Non-pigmented ciliary epithelial cell (primary cell): ENCODE results near the gene CAMTA1.

Experiments used
- DNase-seq: peaks from one replicate; pipeline ENCODE4 v3.0.0-alpha.2; 2010; ENCODE audit warnings: low read depth

CAMTA1 gene

DNA sequence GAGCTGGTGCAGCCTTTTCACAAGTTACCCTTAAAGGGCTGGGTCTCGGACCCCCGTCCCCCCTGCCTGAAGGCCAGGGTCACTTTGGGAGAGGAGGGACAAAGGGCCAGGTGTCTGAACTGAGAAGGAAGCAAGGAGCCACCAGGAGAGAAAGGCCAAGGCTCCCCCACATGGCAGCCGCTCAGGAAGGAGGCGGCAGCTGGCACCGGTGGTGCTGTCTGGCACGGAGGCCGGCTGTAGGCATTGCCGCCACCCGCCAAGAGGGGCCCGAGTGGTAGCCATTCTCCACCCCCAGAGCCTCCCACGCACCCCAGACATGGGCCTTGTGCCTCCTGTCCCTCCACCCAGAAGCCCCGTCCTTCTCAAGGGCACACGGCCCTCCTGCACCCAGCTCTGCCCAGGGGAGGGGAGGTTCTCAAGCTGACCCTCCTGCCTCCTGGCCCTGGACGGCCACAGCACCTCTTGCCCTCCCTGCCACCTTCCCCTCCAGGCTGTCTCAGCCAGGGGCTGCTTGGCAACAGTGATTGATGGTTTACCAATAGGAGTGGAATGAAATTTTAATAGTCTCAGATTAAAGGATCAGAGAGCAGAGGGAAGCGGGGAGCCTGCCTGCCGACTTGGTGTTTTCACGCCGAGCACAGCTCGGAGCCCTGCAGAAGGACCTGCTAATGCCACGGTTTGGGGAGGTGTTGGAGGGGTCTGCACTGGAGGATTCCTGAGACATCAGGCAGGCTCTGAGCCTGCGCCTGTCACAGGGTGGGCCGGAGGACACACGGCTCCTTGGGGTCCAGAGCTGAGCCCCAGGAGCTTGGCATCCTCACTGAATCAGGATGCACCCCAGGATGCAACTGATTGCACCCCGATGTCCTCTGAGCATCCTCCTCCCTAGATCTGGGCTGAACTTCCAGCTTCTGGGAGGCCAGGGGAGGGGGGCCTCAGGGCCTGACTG is 773.9 kb downstream of the CAMTA1 start:
- DNase-seq: no peak

DNA sequence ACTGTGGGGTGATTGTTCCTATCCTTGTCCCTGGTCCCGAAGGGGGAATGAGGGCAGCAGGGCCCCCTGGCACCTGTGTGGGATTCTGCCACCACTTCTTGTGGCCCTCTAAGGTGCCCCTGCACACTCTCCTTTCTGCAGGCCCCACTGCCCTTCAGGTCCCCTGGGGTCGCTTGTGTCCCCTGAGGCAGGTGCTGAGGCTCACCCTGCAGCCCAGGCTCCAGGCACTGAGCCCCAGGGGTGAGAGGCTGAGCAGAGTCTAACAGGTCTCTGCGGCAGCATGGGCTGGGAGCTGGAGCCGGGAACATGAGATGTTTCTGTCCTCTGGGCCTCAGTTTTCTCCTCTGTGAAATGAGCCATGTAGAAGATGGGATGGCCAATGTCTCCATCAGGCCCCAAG is 774.9 kb downstream of the CAMTA1 start:
- no peak for DNase-seq

DNA sequence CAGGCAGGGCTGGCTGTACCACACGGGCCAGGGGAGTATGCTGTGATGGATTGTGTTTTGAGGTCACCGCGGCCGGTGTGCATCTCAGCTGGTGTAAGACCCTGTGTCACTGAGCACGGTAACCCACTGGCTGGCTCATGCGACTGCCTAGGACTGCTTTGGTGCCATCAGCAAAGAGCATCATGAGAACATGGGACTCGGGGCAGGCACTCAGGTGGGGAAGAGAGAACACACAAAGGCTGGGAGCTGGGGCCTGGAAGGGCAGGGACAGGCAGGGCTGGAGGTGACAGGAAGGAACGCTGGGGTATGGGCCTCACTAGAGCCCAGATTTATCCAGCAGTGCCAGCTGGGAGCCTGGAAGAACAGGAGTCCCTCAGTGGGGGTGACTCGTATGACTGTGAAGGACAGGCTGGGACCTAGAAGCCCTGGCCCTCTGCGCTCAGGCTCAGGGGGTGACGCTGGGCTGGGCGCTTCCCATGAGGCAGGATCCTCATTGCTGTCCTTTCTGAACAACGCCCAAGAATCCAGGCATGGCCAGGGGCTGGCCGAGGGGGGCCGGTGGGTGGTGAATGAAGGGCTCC is 775.4 kb downstream of the CAMTA1 start:
- DNase-seq: no peak

DNA sequence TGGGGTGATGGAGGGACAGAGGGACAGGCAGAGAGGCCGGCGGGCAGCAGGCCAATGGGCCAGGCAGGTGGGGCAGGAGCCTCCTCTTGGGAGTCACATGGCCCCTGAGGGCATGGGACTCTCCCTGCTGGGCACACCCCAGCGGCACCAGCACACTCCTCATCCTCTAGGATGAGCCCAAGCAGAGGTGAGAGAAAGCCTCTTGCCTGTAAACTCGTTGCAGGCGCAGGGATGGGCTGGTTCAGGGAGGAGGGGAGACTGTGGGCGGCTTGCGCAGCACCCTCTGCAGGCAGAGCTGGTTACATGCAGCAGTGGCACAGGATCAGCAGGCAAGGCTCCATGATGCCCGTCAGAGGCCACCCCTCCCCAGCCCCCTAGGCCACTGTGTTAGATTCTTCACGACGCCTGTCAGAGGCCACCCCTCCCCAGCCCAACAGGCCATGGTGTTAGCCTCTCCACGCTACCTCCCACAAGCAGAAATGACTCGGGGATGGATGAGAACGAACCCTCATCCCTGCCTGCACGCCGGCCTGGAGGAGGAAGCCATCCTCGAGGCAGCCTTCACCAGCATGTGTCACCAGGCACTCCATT is 776.2 kb downstream of the CAMTA1 start:
- no peak for DNase-seq

DNA sequence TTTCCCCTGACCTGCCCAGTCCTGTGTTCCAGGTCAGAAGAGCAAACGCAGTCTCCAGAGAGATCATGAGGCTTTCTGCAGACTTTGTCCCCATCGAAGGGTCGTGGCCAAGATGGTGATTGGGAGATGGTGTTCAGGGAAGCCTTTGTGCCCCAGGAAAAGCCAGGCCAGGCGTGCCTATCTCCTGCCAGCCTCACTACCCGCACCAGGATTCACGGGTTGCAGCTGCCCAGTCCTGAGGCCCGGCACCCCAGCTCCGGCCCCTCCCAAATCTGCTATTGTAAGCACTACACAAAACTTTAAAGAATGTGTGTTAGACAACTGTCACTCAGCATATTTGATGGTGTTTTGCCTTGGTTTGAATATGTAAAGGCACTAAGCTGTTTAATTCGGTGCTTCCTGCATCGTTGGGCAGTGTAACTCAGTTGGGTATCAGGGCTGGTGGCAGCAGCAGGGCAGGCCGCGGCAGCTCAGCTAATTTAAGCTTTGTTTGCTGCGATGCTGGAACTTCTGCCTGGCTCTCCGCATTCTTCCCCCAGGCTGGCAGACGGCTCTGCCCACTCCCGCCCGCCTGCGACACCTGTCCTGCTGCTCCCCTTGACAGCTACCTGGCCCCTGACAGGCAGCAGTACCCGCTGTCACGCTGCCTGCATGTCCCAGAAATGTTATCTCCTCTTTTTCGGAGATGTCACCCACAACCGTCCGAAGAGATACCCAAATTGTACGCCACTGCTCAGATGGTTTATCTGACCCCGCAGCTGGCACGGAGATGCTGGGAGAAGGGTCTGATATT is 776.9 kb downstream of the CAMTA1 start:
- no peak for DNase-seq

DNA sequence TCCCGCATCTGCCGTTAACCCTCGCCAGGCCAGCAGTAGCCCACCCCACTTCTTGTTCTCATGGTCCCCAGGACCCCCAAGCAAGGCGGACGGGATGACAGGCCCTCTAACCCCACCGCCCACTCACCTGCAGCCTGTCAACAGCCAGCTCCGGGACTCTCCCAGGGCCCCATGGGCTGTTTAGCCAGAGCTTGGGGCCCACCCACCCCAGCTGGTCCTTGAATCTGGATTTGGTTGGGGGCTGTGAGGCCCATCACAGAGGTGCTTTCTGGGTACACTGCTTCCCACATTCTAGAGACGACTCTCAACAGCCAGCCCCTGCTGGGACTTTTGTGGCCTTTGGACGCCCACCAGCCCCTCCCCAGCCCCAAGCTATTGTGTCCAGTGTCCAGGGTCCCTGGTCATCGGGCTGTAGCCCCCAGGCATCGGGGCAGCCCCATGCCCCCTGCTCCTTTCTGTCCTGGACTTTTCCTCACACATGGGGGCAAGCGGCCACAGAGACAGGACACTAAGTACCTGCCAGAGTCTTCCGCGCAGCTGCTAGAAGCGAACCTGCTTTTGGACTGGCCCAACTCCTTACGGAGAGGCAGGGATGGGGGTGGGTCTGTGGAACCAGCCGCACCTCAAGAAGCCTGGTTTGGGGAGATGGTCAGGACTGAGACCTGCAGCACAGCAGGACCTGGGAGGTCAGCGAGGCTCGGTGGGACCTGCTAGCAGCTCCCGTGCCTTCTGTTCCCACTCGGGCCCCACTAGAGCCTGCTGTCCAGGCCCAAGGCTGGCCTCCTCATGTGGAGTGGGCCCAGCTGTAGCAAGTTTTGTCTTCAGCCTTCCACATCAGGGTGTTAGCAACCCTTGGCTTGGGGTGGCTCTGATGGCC is 777.7 kb downstream of the CAMTA1 start:
- DNase-seq: no peak

DNA sequence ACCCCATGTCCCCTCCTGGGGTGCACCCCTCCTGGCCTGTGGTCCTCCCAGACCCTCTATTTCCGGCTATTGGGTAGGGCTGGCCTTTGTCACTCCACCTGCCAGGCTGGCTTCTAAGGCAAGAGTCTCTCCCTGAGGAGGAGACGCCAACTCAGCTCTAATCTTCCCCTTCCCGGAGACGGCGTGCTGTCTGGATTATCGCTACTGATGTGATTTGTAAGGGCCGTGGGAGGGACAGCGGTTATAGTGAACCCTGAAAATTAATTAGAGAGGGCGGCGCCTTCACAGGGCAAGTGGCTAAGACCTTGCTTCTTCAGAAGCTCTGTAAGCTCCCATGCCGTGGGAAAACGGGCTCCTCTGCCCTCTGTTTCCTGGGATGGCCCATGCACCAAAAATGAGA is 778.9 kb downstream of the CAMTA1 start:
- no peak for DNase-seq

DNA sequence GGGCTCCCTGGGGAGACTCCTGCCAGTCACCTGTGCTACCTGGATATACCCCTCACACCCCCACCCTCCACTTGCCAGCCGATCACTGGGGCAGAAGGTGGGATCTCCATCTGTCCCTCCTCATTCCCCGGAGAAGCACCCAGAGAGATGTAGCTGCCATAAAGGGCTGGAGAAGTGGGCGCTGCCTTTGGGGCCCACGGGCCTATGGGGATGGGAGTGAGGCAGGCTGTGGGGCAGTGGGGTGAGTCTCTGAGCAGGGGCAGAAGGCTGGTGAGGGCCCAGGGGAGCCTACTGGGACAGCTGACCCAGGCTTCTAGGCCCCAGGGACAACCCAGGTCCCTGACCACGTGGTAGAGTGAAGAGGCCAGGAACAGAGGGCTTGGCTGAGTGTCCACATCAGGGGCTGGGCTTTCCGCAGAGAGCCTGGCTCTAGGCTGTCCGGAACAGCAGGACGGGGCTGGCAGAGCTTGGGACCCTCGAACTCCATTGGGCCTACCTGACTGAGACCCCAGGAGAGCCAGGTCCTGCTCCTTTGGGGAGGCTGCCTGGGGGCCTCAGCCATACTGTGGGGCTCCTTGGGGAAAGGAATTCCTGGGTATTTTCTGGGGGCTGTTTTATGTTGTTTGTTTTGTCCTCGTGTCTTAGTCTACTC is 780.0 kb downstream of the CAMTA1 start:
- DNase-seq: no peak

DNA sequence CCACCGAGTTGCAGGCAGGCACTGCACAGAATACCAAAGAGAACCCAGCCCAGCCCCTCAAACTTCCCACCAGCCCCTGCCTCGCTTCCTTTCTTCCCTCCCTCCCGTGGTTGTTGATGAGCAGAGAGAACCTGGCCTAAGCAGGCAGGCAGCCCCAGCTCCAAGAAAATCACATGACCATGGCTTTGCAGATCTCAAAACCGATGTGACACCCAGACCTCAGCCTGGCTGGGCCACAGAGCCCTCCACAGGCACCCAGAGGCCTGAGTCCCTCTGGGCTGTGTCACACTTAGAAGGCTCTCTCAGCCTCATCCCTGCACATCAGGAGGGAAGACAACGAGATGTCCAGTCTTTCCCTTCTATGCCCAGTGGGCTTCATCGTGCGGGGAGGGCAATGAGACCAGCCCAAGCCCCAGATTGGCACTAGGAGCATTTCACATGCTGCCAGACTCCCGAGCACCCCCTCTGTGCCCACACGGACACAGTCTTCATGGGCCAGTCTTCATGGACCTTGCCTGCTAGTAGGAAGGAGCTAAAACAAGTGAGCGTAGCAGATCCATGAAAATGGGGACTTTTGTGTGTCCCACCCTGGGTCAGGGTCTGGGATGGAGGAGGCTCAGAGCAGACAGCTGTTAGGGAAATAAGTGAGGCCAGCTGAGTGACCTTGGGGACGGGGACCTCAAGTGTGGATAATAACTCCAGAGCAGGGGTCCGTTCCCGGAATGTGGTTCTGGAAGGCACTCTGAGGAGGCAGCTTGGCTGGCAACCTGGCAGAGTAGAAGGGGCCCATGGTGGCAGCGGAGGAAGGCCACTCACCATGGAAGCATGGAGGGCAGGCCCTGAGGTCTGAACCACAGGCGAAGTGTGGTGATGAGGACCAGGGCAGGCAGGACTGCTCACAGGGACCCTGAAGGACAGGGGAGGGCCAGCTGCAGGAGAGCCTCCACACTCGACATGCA is 781.4 kb downstream of the CAMTA1 start:
- no peak for DNase-seq

DNA sequence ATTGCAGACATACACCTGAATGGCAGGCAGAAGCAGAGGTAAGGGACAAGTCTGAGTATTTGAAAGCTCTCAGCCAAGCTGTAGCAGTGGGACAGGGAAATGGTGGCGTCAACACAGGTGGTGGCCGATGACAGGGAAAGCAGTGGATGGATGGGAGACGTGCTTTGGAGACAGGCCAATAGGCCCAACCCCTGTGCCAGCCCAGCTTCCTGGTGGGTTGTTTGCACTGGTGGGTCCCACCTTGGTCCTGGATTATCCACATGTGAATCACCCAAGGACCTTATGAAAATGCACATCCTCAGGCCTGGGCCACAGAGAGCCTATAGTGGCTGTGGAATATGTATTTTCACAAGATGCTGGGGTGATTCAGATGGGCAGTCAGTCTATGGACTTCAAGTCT is 782.1 kb downstream of the CAMTA1 start:
- no peak for DNase-seq

DNA sequence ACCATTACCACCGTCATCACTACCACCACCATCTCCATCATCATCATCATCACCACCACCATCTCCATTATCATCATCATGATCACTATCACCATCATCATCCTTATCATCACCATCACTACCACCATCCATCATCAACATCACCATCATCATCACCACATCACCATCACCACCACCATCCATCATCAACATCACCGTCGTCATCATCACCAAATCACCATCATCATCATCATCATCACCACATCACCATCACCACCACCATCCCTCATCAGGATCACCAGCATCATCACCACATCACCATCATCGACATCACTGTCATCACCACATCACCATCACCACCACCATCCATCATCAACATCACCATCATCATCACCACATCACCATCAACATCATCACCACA is 782.8 kb downstream of the CAMTA1 start:
- no peak for DNase-seq

DNA sequence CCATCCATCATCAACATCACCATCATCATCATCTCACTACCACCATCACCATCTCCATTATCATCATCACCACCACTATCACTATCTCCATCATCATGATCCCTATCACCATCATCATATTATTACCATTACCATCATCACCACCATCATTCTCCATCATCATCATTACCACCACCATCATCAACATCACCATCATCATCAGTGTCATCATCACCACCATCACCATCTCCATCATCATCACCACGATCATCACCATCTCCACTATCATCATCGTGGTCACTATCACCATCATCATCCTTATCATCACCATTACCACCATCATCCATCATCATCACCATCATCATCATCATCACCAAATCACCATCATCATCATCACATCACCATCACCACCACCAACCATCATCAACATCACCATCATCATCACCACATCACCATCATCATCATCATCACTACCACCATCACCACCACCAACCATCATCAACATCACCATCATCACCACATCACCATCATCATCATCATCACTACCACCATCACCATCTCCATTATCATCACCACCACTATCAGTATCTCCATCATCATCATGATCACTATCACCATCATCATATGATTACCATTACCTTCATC is 783.8 kb downstream of the CAMTA1 start:
- no peak for DNase-seq

DNA sequence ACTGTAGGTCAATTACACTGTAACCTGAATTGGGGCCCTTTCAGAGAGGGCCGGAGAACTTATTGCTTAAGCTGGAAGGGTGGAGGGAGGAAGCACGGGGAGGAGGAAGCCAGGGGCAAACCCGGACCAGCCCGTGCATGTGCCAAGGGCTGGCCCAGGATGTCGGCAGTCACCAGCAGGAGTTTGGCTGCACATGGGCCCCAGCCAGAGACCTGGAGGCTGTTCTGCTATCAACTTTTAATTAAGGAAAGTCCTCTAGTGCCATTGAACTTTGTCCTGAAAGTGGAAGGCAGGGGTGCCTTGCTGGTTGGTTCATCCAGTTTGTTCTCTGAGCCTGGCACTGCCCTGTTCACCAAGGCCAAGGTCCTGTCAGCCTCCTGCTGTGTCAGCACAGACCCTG is 785.1 kb downstream of the CAMTA1 start:
- no peak for DNase-seq

DNA sequence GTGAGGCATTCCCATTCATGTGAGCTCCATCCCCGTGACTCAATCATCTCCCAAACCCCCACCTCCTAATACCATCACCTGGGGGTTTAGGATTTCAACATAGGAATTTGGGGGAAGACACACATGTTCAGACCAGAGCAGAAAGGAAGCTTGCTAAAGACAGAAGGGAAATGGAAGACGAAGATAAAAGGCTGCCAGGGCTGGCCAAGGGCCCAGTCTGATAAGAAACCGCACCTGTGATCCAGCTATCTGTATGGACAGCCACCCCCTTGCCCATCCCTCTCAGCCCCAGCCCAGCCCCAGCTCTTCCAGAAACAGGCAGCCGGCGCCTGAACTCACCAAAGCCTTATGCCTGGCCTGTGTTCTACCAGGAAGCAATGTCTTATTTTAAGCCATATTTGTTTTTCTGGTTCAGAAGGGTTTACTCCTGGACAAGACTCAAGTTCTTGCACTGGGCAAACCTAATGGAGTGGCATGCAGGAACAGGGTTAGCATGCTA is 787.4 kb downstream of the CAMTA1 start:
- no peak for DNase-seq

DNA sequence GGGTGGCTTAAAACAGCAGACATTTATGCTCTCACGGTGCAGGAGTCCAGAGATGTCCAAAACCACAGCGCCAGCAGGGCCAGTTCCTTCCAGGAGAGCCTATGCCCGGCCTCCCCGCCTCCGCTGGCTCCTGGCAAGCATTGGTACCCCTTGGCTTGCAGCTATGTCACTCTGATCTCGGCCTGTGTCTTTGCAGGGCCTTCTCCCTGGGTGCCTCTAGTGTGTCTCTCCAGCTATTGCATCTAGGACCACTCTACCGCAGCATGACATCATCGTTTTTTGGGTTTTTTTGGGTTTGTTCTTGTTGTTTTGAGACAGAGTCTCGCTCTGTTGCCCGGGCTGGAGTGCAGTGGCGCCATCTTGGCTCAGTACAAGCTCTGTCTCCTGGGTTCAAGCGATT is 788.2 kb downstream of the CAMTA1 start:
- no peak for DNase-seq

DNA sequence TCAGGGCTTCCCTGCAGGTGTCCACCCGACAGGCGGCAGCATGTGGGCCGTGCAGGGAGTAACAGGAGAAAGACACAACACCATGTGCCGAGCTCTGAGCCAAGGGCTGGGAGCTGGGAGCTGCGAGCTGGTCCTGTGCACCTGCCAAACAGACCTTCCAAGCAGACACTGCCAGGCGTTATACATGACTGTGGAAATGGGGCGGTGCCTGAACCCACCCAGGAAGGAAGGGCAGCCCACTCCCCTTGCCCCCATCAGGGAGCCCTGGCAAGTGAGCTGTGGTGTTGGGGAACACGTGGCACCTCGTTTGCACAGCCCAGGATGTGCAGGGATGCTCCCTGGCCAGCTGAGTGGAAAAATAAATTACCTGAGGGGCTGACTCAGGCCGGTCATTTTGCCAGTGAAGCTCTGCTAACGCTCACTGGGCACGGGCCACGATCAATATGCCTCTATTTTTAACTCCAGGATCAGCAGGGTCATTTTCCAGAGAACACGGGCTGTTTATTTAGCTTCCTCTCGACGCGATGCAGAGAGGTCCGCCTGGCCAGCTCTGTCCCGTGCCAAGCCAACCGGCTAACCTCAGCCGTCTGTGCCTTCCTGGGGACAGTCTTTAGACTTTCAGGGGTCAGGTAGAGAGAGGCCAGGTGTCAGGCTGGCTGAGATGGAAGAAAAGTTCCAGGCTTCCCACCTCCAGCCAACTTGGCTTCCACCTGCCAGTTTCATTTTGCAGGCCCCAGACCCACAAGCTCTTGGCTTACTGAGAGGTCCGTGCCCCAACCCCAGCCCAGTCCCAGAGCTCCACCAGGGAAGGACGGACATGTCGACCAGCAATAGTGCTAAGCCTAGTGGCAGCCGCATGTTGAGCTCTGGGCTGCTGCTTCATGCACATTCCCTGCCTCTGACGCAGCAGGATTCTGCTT is 789.1 kb downstream of the CAMTA1 start:
- no peak for DNase-seq

DNA sequence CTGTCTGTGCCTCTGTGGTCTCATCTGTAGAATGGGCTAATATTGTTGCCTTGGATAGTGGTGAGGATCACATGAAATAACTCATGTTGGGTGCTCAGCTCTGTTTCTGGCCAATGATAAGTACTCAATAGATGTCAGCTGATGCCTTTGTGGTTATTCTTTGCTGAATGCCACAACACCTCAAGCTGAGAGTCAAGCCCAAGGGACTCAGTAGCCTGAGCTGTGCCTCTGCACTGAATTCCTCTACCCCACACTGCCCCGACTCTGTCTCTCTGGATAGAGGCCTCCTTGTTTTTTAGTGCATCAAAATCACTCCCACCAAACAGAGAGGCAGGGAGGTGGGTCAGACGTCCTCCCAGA is 789.8 kb downstream of the CAMTA1 start:
- no peak for DNase-seq
